CD14-positive monocyte (primary cell): ENCODE measurements around the gene TPST1. TPM values are rescaled to one million over a fixed set of nuclear protein-coding genes. Genes with fewer than 3 reads are reported as not detected.
"Not testable (repeated sequence)": the region's sequence is repeated elsewhere in the genome, so short reads cannot be mapped to it uniquely, and the experiment has no call there.

ENCODE experiments used
- DNase-seq, 3 donors: peaks; one replicate each; pipeline ENCODE4 v3.0.0-alpha.2; 2011 to 2022
- H2AFZ ChIP-seq: 2 replicates; pipeline ENCODE4 v1.6.0; 2012; ENCODE audit warnings: mild to moderate bottlenecking, low read depth, low read length, inconsistent platforms; ENCODE audit not compliant: insufficient read depth, poor library complexity, severe bottlenecking
- H3K27ac ChIP-seq, 2 donors: 1 replicate in 1 of 2; 2 replicates in 1 of 2; pipeline ENCODE4 v1.5.1; 2012 to 2013; ENCODE audit warnings: low read length in 2 of 2, control low read depth in 1 of 2, inconsistent platforms in 1 of 2, low read depth in 1 of 2, mild to moderate bottlenecking in 1 of 2
- H3K27me3 ChIP-seq, 2 donors: one replicate each; pipeline versions ENCODE4 v1.6.0 to v1.6.1; 2011 to 2013; ENCODE audit warnings: low read length in 2 of 2; ENCODE audit not compliant: control insufficient read depth in 2 of 2, insufficient read depth in 2 of 2
- H3K36me3 ChIP-seq, 2 donors: replicated peaks in 1 of 2; 1 replicate in 1 of 2; 2 replicates in 1 of 2; pipeline versions ENCODE4 v1.5.1 to v1.6.1; 2012 to 2013; ENCODE audit warnings: low read length in 2 of 2, control low read depth in 1 of 2, inconsistent platforms in 1 of 2, mild to moderate bottlenecking in 1 of 2; ENCODE audit not compliant: insufficient read depth in 2 of 2, control insufficient read depth in 1 of 2
- H3K4me1 ChIP-seq, 2 donors: 1 replicate in 1 of 2; 2 replicates in 1 of 2; pipeline versions ENCODE4 v1.5.1 to v1.6.1; 2012 to 2013; ENCODE audit warnings: low read length in 2 of 2, control low read depth in 1 of 2, inconsistent platforms in 1 of 2, mild to moderate bottlenecking in 1 of 2, moderate library complexity in 1 of 2; ENCODE audit not compliant: insufficient read depth in 2 of 2, control insufficient read depth in 1 of 2
- H3K4me2 ChIP-seq: replicated peaks from 2 replicates; pipeline ENCODE3; 2012; ENCODE audit warnings: low read length, moderate library complexity, mild to moderate bottlenecking; ENCODE audit not compliant: poor library complexity, severe bottlenecking; ENCODE audit errors: extremely low read depth
- H3K4me3 ChIP-seq, 3 experiments: fragments of 200-600 bp in 1 of 3; sonication (generic) in 1 of 3; replicated peaks in 1 of 3; 1 replicate in 2 of 3; 2 replicates in 1 of 3; pipeline ENCODE4 v1.5.1; 2011 to 2013; ENCODE audit warnings: low read length in 3 of 3, mild to moderate bottlenecking in 3 of 3, control low read depth in 2 of 3, low read depth in 2 of 3, inconsistent platforms in 1 of 3, moderate library complexity in 1 of 3
- H3K79me2 ChIP-seq: 2 replicates; pipeline ENCODE4 v1.6.0; 2012; ENCODE audit warnings: mild to moderate bottlenecking, control low read depth, inconsistent platforms, low read length, moderate library complexity; ENCODE audit not compliant: insufficient read depth
- H3K9ac ChIP-seq: 2 replicates; pipeline ENCODE4 v1.6.0; 2017; ENCODE audit warnings: low read length, mild to moderate bottlenecking; ENCODE audit not compliant: insufficient read depth, poor library complexity, severe bottlenecking
- H3K9me3 ChIP-seq, 2 donors: replicated peaks in 1 of 2; 1 replicate in 1 of 2; 2 replicates in 1 of 2; pipeline versions ENCODE4 v1.5.1 to v1.6.1; 2012 to 2013; ENCODE audit warnings: low read length in 2 of 2, control low read depth in 1 of 2; ENCODE audit not compliant: control insufficient read depth in 1 of 2, insufficient read depth in 1 of 2
- H4K20me1 ChIP-seq: 2 replicates; pipeline ENCODE4 v1.6.0; 2012; ENCODE audit warnings: mild to moderate bottlenecking, low read length, control low read depth, moderate library complexity; ENCODE audit not compliant: insufficient read depth
- H3K27ac Mint-ChIP-seq, 7 donors: one replicate each; pipeline ENCODE4 v1.8.0; 2020; ENCODE audit warnings: mild to moderate bottlenecking in 7 of 7, mixed read lengths in 7 of 7, moderate library complexity in 6 of 7, inconsistent platforms in 2 of 7
- H3K27me3 Mint-ChIP-seq, 3 donors: one replicate each; pipeline ENCODE4 v1.8.0; 2021 to 2022; ENCODE audit warnings: low read depth in 3 of 3, mild to moderate bottlenecking in 3 of 3, mixed read lengths in 3 of 3, moderate library complexity in 3 of 3, inconsistent platforms in 1 of 3
- H3K36me3 Mint-ChIP-seq, 2 donors: one replicate each; pipeline ENCODE4 v1.8.0; 2020; ENCODE audit warnings: mixed read lengths in 2 of 2, inconsistent platforms in 1 of 2, mild to moderate bottlenecking in 1 of 2
- H3K4me1 Mint-ChIP-seq: one replicate; pipeline ENCODE4 v1.8.0; 2020; ENCODE audit warnings: mild to moderate bottlenecking, mixed read lengths
- H3K4me3 Mint-ChIP-seq, 2 donors: one replicate each; pipeline ENCODE4 v1.8.0; 2020; ENCODE audit warnings: mild to moderate bottlenecking in 2 of 2, mixed read lengths in 2 of 2, moderate library complexity in 1 of 2
- H3K9me3 Mint-ChIP-seq, 7 donors: one replicate each; pipeline ENCODE4 v1.8.0; 2020 to 2022; ENCODE audit warnings: mixed read lengths in 7 of 7, mild to moderate bottlenecking in 6 of 7, moderate library complexity in 6 of 7, inconsistent platforms in 2 of 7
- WGBS: methylation state at CpG from one replicate; pipeline ENCODE4 v1.1.5; 2013; ENCODE audit warnings: missing lambda C conversion rate; ENCODE audit not compliant: insufficient coverage; 5-methylcytosine and 5-hydroxymethylcytosine counted together
- intact Hi-C, 2 donors: fragments of 100-400 bp; cut with micrococcal nuclease; formaldehyde crosslinking; loops; one replicate each; pipeline versions ENCODE4 v1.15.0 to v1.15.1; 2023
- polyA plus RNA-seq, 3 donors: library from polyadenylated mRNA; depleted of rRNA in 1 of 3; unstranded in 2 of 3; stranded (reverse) in 1 of 3; fragments of 300-500 nt in 2 of 3; fragments of >200 nt in 1 of 3; fragmentation: Illumina TruSeq in 2 of 3; gene quantifications; 1 replicate in 2 of 3; 2 replicates in 1 of 3; pipeline ENCODE4 v1.2.3, GENCODE V29; 2012 to 2021
- TF ChIP-seq, protein P1 (sequence below): fragments of 200-600 bp; IDR thresholded peaks from one replicate; pipeline ENCODE4 v1.8.0; 2022; ENCODE audit warnings: antibody characterized with exemption, mild to moderate bottlenecking

The TPST1 gene
- polyA plus RNA-seq, 3 donors: 0.54 to 4.8 (median 4.2) TPM

DNA sequence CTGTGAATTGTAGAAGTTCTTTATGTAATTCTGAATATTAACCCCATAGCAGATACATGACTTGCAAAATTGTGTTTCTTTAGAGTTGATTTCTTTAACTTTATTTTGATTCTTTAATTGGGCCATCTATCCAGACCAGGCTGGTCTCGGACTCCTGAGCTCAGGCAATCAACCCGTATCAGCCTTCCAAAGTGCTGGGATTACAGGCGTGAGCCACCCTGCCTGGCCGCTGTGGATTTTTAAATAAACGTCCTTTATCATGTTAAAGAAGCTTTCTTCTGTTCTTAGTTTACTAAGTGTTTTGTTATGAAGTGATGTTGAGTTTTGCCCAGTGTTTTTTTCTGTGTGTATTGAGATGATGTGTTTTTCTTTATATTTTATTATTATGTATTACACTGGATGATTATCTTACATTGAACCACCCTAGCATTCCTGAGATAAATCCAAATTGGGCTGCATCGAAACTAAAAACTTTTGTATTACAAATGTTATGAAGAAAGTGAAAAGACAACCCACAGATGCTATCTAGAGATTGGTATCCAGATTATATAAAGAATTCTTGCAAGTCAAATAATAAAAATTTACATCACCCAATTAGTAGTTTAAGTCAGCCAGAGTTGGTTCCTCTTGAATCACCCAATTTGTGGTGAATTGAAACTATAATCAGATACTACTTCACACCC is 118.1 kb downstream of the TPST1 start:
- no peak overlapping the region for H2AFZ ChIP-seq
- no peak overlapping the region for H3K4me2 ChIP-seq
- no peaks in the 10 kb centered on the region for H3K27me3 ChIP-seq
- H3K36me3 Mint-ChIP-seq: no peaks in the 10 kb centered on the region
- no peaks in the 10 kb centered on the region for H4K20me1 ChIP-seq
- no peak overlapping the region for H3K4me3 ChIP-seq
- no peaks in the 10 kb centered on the region for H3K79me2 ChIP-seq
- no peaks in the 10 kb centered on the region for H3K4me1 ChIP-seq
- H3K4me1 Mint-ChIP-seq: peaks cover 16% of the 10 kb centered on the region
- H3K27ac ChIP-seq: no peak overlapping the region
- no peak overlapping the region for H3K27ac Mint-ChIP-seq
- DNase-seq: no peak
- H3K9me3 Mint-ChIP-seq: peaks cover 6 to 25% (median 12%) of the 10 kb centered on the region in 7 donors
- H3K9ac ChIP-seq: no peak overlapping the region
- peaks cover 0 to 2% (median 0%) of the 10 kb centered on the region in 3 donors for H3K27me3 Mint-ChIP-seq
- no peaks in the 10 kb centered on the region for H3K36me3 ChIP-seq
- 100% methylated on average over 3 of the region's 6 CpGs for WGBS
- intact Hi-C loops: no loop called here
- peaks cover 0 to 11% of the 10 kb centered on the region in 2 donors for H3K9me3 ChIP-seq
- TF ChIP-seq, protein P1, sequence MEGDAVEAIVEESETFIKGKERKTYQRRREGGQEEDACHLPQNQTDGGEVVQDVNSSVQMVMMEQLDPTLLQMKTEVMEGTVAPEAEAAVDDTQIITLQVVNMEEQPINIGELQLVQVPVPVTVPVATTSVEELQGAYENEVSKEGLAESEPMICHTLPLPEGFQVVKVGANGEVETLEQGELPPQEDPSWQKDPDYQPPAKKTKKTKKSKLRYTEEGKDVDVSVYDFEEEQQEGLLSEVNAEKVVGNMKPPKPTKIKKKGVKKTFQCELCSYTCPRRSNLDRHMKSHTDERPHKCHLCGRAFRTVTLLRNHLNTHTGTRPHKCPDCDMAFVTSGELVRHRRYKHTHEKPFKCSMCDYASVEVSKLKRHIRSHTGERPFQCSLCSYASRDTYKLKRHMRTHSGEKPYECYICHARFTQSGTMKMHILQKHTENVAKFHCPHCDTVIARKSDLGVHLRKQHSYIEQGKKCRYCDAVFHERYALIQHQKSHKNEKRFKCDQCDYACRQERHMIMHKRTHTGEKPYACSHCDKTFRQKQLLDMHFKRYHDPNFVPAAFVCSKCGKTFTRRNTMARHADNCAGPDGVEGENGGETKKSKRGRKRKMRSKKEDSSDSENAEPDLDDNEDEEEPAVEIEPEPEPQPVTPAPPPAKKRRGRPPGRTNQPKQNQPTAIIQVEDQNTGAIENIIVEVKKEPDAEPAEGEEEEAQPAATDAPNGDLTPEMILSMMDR: no peak
- H3K4me3 Mint-ChIP-seq: no peak overlapping the region

DNA sequence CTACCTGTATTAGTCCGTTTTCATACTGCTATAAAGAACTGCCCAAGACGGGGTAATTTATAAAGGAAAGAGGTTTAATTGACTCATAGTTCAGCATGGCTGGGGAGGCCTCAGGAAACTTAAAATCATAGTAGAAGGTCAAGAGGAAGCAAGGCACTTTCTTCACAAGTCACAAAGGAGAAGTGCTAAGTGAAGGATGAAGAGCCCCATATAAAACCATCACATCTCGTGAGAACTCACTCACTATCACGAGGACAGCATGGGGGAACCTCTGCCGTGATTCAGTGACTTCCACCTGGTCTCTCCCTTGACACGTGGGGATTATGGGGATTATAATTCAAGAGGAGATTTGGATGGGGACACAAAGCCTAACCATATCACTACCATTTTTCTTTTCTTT is 119.9 kb downstream of the TPST1 start:
- Mint-ChIP-seq H3K4me1 (peaks cover 16% of the 10 kb centered on the region), H3K9me3 (peaks cover 6 to 20% (median 12%) of the 10 kb centered on the region in 7 donors)
- H3K4me3 Mint-ChIP-seq: not testable (repeated sequence)

More for the DNA sequence above, 119.9 kb downstream of the TPST1 start:
- peak; percentile 28 to 36 (median 28) for DNase-seq
- H3K9ac ChIP-seq, H3K36me3 Mint-ChIP-seq, H3K27me3 Mint-ChIP-seq, H3K27ac ChIP-seq, H3K4me3 ChIP-seq, H2AFZ ChIP-seq, H3K36me3 ChIP-seq, H3K4me2 ChIP-seq, H4K20me1 ChIP-seq, H3K27me3 ChIP-seq, intact Hi-C loops, H3K79me2 ChIP-seq, H3K4me1 ChIP-seq: not testable (repeated sequence)
- H3K27ac Mint-ChIP-seq: peak overlapping the region in 2 of 7 donors; percentile 57 to 65
- H3K9me3 ChIP-seq: peaks cover 0 to 11% of the 10 kb centered on the region in 2 donors
- no CpG with 5 or more reads among the region's 6 CpGs for WGBS
